GM19193 (cell line): ENCODE data around the gene PLA2G6.

Source experiments
- POLR2A ChIP-seq: IDR thresholded peaks from 4 replicates; pipeline ENCODE4 v1.6.1; 2011; ENCODE audit not compliant: insufficient read depth, insufficient read length; ENCODE audit errors: extremely low read depth

PLA2G6 gene

GRCh38 chr22:38122616-38123015 is 59.0 kb downstream of the PLA2G6 start:
- TF ChIP-seq POLR2A = no peak

GRCh38 chr22:38120359-38121110 is 61.1 kb downstream of the PLA2G6 start:
- TF ChIP-seq POLR2A = no peak

- TF ChIP-seq POLR2A = no peak
These were observed 63.4 kb downstream of the PLA2G6 start for GRCh38 chr22:38118182-38118581.

GRCh38 chr22:38115423-38116205 is 66.0 kb downstream of the PLA2G6 start:
- TF ChIP-seq POLR2A = no peak

GRCh38 chr22:38114484-38115398 is 66.9 kb downstream of the PLA2G6 start:
- TF ChIP-seq POLR2A = no peak

GRCh38 chr22:38112381-38112780 is 69.2 kb downstream of the PLA2G6 start:
- TF ChIP-seq POLR2A = no peak

- TF ChIP-seq POLR2A = no peak
These were observed 69.7 kb downstream of the PLA2G6 start for GRCh38 chr22:38111925-38112355.

GRCh38 chr22:38110863-38111852 is 70.5 kb downstream of the PLA2G6 start:
- TF ChIP-seq POLR2A = no peak

- no peak for TF ChIP-seq POLR2A
These were observed 71.4 kb downstream of the PLA2G6 start, which contains the start of gene BAIAP2L2 for GRCh38 chr22:38110008-38110862. Gene BAIAP2L2 (minus strand): TSS chr22:38110684. CDS start chr22:38110525, 159 bp downstream.

- TF ChIP-seq POLR2A = no peak
These were observed 72.1 kb downstream of the PLA2G6 start for GRCh38 chr22:38109371-38110001.

- no peak for TF ChIP-seq POLR2A
These were observed 72.9 kb downstream of the PLA2G6 start for GRCh38 chr22:38108561-38109319.
